ENCODE data around the gene TPM1. TPM values are rescaled to one million over a fixed set of nuclear protein-coding genes. Genes with fewer than 3 reads are reported as not detected.
A peak's percentile ranks its signal among the peaks of the same experiment; 100 is the strongest.

The TPM1 gene
- total and polyA plus RNA-seq, 9 of the 15 experiments (the other 6 are each of a cell fraction or from before 2014, with no cell fraction given), result 8.1 to 53.9 (median 43.1) TPM

GRCh38 chr15:63035253-63035652, 7.3 kb upstream of the TPM1 start (continued):
- TF ChIP-seq, protein P1, sequence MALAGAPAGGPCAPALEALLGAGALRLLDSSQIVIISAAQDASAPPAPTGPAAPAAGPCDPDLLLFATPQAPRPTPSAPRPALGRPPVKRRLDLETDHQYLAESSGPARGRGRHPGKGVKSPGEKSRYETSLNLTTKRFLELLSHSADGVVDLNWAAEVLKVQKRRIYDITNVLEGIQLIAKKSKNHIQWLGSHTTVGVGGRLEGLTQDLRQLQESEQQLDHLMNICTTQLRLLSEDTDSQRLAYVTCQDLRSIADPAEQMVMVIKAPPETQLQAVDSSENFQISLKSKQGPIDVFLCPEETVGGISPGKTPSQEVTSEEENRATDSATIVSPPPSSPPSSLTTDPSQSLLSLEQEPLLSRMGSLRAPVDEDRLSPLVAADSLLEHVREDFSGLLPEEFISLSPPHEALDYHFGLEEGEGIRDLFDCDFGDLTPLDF (CRISPR knock-in tag; IDR thresholded peaks at IDR 0.05), result no peak
- TF ChIP-seq ZNF24 (IDR thresholded peaks at IDR 0.05) (no peak), CBFA2T3 (IDR thresholded peaks at IDR 0.05) (no peak), BRD4 (IDR thresholded peaks at IDR 0.05) (no peak), TEAD2 (tag; IDR thresholded peaks at IDR 0.05) (no peak)

GRCh38 chr15:63035977-63036376, 6.6 kb upstream of the TPM1 start:
- no peaks in the 10 kb centered on the region for H3K79me2 ChIP-seq (ENCODE audit: control insufficient read depth, insufficient read depth, low read length)
- no peak overlapping the region for H3K27ac ChIP-seq (ENCODE audit: extremely low read depth, low read depth, low read length)
- H3K4me1 ChIP-seq (replicated peaks in 1 of 2; ENCODE audit: control insufficient read depth in 2 of 2, insufficient read depth in 2 of 2, low read length in 2 of 2), result no peaks in the 10 kb centered on the region
- no peaks in the 10 kb centered on the region for H4K20me1 ChIP-seq (replicated peaks; ENCODE audit: control insufficient read depth, insufficient read depth, low read length)
- peaks cover 45 to 62% of the 10 kb centered on the region in 2 experiments for H3K27me3 ChIP-seq (ENCODE audit: control insufficient read depth in 2 of 2, insufficient read depth in 2 of 2, low read length in 2 of 2)
- no TSS peak for BruUV-seq (replicated peaks)
- WGBS (ENCODE audit: insufficient coverage, low coverage, missing lambda C conversion rate), result 0% methylated on average over 4 of the region's 4 CpGs
- no peaks in the 10 kb centered on the region for H3K36me3 ChIP-seq (ENCODE audit: control insufficient read depth, insufficient read depth, low read length)
- H3K4me2 ChIP-seq (ENCODE audit: insufficient read depth, low read length), result no peak overlapping the region
- DNase-seq (ENCODE audit: extremely low read depth in 1 of 4, low spot score in 3 of 4) (no peak), ATAC-seq (peak; percentile 48; the same call in 2 of the 3 replicates), FAIRE-seq (no peak)
- no peak overlapping the region for H3K9ac ChIP-seq (ENCODE audit: insufficient read depth in 1 of 2, low read depth in 2 of 2, low read length in 2 of 2)
- intact Hi-C loops (cut with micrococcal nuclease) (no loop called here), in situ Hi-C loops (cut with MboI) (no loop called here)
- ChIA-PET POLR2A (interaction anchor here (1.8 kb wide), 1 partner anchor 13 kb away, joined by 4 read pairs; no protein-coding TSS in a partner anchor), CTCF (ENCODE audit: low intra/inter-chr PET ratio) (interaction anchor here (0.6 kb wide), 1 partner anchor 11 kb away, joined by 3 read pairs; no protein-coding TSS in a partner anchor)
- no peak overlapping the region for H2AFZ ChIP-seq (ENCODE audit: low read depth, low read length)
- H3K4me3 ChIP-seq, result no peak overlapping the region
- H3K9me3 ChIP-seq (replicated peaks; ENCODE audit: control insufficient read depth, insufficient read depth, low read depth, low read length), result no peaks in the 10 kb centered on the region; the same call in 1 of the 2 replicates
- peaks cover 3% of the 10 kb centered on the region for H3K9me1 ChIP-seq (ENCODE audit: control insufficient read depth, insufficient read depth, low read length)
- TF ChIP-seq FOXA3 (CRISPR knock-in tag; conservative IDR thresholded peaks at IDR 0.05 in 1 of 2, IDR thresholded peaks at IDR 0.05 in 1 of 2) (no peak), FOXK2 (conservative IDR thresholded peaks at IDR 0.05 in 1 of 2, IDR thresholded peaks at IDR 0.05 in 1 of 2; ENCODE audit: low read depth in 2 of 2) (no peak), ZNF165 (CRISPR knock-in tag; IDR thresholded peaks at IDR 0.05; ENCODE audit: borderline replicate concordance) (no peak), PRPF4 (IDR thresholded peaks at IDR 0.05; ENCODE audit: insufficient read depth, low read depth, low read length, poor library complexity, severe bottlenecking) (no peak), MCM2 (IDR thresholded peaks at IDR 0.05; ENCODE audit: low read depth) (no peak), LEF1 (IDR thresholded peaks at IDR 0.05) (no peak), PHB (CRISPR knock-in tag; IDR thresholded peaks at IDR 0.05) (no peak), ZNF133 (CRISPR knock-in tag; IDR thresholded peaks at IDR 0.05) (no peak), PURB (CRISPR knock-in tag; IDR thresholded peaks at IDR 0.05; ENCODE audit: low read depth) (no peak), SRSF9 (IDR thresholded peaks at IDR 0.05; ENCODE audit: borderline replicate concordance, low read depth, low read length) (no peak)
- TF ChIP-seq, protein P2, sequence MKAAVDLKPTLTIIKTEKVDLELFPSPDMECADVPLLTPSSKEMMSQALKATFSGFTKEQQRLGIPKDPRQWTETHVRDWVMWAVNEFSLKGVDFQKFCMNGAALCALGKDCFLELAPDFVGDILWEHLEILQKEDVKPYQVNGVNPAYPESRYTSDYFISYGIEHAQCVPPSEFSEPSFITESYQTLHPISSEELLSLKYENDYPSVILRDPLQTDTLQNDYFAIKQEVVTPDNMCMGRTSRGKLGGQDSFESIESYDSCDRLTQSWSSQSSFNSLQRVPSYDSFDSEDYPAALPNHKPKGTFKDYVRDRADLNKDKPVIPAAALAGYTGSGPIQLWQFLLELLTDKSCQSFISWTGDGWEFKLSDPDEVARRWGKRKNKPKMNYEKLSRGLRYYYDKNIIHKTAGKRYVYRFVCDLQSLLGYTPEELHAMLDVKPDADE (conservative IDR thresholded peaks at IDR 0.05; ENCODE audit: control insufficient read depth, low read depth, low read length), result no peak
